ENCODE results near the gene NCF2.

NCF2 gene

DNA sequence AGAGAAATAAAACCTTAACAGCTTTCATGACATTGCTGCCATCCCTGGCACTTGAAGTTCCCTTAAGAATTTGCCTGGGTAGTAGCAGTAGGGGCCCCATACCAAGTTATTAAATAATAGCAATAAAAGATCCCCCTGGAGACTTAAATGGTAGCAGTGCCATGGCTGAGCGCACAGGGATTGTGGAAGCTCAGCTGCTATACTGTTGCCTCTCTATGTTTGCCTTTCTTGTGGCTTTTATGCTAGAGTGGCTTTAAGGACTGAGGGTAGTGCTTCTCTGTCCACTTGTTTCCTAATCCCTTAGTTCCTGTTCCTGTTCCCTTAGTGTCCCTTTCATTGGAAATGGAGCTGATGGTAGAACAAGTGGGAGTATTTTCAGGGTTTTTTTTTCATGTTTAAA lies 42.1 kb downstream of the NCF2 start:
- peak; percentile 38 for DNase-seq

DNA sequence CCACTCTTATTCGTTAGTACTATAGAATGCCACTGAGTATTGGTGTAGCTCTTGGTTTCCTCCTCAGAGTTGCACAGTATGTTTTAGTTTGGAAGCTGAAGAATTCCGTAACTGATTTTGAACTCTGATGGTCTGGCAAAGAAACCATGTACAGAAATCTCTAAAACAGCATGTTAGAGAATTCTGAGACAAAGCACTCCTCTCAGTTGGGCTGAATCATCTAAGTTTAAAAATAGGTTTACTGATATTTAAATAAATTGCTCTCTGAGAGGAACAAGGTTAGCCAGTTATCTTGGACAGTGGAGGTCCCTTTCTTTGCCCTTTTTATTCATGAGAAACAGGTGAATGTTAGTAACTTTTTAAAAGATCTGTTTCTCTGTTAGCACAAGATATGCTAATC lies 43.8 kb downstream of the NCF2 start:
- no peak for DNase-seq

- peak; percentile 52 for DNase-seq
These were observed 45.5 kb downstream of the NCF2 start for GRCh38 chr1:183544598-183545297.

DNA sequence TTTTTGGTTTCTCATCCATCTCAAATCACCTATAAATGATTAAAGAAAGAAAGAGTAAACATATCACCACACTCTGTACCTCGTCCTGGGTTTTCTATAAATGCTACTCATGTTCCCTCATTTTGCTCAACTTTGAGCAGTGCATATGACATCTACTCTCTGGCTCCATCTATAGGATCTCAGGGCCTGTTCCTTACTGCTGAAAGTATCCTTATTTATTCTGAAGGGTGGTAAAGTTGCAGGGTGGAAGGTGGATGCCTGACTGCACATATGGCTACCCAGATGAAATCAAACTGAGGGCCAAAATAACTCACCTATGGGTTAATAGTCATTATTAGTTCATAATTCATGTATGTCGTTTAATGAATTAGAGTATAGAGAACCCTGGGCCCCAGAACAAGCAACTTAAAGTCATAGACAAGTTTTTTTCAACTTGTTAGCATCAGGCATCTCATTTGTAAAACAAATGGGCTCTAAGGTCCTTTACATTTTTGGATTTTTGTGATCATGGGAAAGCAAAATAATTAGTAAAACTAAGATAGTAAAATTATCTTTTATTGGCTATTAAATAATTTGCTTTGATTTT lies 46.5 kb downstream of the NCF2 start:
- peak; percentile 45 for DNase-seq

- no peak for DNase-seq
These were observed 52.9 kb downstream of the NCF2 start for GRCh38 chr1:183537405-183537804.

DNA sequence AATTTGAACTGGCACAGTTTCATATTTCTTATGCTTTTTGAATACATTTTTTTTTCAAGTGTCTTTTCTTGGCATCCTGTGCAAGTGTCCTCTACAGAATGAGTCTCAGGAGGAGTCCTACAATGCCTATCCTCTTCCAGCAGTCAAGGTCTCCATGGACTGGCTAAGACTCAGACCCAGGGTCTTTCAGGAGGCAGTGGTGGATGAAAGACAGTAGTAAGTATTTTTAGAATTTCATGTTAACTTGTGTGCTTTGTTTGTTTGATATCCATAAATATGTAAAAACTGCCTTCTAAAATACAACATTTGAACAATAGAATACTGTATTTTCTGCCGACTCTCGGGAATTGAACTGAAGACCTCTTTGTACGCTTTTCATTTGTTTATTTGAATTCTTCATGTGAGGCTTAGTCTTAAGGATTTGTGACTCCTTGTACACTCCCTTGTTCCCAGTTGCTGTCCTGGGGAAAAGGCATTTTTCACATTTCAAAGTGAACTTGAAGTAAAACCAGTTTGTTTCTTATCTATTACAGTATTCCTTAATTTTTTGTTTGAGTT lies 56.6 kb downstream of the NCF2 start:
- no peak for DNase-seq

GRCh38 chr1:183528577-183528976 lies 61.7 kb downstream of the NCF2 start:
- DNase-seq = no peak

DNA sequence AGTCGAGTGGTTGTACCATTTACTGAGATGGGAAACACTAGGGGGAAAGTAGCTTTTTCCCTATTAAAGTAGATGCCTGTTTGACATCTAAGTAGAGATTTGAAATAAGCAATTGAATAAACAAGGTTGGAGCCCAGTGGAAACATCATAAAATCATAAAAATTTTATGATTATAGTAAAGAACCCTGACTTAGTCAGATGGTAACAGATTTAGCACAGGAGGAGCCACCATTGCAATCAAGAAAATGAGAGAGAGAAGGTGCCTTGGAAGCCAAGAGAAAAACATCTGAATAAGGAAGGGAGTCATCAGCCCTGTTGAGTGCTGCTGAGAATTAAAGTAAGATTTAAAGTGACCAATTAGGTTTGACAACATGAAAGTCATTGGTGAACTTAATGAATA lies 68.2 kb downstream of the NCF2 start:
- no peak for DNase-seq

- no peak for DNase-seq
These were observed 69.9 kb downstream of the NCF2 start for GRCh38 chr1:183520379-183520778.

- no peak for DNase-seq
These were observed 72.9 kb downstream of the NCF2 start for GRCh38 chr1:183517401-183517800.

DNA sequence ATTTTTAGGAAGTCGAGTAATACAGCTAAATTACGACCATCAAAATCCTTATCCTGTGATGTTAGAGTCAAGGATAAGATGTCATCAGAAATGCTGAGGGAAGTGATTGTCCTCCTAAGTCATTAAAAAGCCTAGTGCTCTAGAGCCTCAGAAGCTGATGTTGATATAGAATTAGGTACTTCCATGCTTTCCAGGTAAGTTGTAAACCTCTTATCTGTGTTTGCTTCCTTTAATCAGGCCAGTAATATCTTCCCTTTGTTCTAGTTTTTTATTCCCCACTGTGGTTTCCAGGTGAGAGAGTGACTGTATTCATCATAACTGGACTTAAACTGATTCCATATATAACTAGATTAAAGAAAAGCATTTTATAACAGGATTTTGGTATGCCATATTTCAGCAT lies 73.5 kb downstream of the NCF2 start:
- DNase-seq = no peak

GRCh38 chr1:183515002-183515689 lies 75.1 kb downstream of the NCF2 start:
- DNase-seq = no peak

- DNase-seq = no peak
These were observed 76.0 kb downstream of the NCF2 start for GRCh38 chr1:183514235-183514634.

DNA sequence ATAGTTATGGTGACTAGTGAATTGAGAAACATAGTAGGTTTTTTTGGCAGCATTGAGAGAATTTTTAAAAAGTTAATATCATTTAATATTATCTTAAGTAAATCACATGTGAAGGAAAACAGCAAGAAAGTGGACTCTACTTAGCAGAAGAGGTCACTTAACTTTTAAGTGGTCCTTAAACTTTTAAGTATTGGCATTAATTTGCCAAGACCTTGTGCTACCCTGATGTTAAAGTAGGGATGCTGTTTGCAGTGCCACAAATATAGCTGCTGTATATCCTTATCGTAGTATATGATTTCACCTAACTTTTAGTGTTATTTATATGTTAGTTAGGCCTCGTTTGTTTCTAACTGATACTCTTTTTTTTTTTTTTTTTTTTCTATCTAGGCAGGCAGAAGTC lies 77.8 kb downstream of the NCF2 start:
- no peak for DNase-seq

- DNase-seq = no peak
These were observed 81.6 kb downstream of the NCF2 start for GRCh38 chr1:183508694-183509093.

DNA sequence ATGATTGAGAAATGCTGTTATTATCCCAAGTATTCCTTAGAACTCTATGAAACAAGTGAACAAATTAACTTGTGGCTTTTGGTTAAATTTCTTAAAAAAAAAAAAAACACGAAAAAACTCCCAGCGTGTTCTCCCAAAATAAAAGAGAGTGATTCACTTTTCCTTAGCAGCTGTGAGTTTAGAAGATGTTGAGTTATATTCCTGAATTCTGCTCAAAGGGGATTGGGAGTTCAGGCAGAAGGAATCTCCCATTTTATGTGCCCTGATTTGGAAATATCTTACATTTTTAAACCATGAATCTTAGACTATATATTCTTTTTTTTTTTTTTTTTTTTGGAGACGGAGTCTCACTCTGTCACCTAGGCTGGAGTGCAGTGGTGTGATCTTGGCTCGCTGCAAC lies 83.7 kb downstream of the NCF2 start:
- DNase-seq = no peak

Data from NCI-H1105 treated with DMSO at 0.1 percent for 48 hours (cell line).